A549 (cell line): ENCODE measurements around the gene BCAS3.

ENCODE experiments used
- NPAS2 ChIP-seq: fragments of 250-450 bp; sonication (Bioruptor Pico); IDR thresholded peaks from 2 replicates; pipeline ENCODE4 v1.8.0; 2022; ENCODE audit warnings: mild to moderate bottlenecking, moderate library complexity, borderline replicate concordance
- RAD21 ChIP-seq, 2 experiments: fragments of >200 bp in 1 of 2; sonication (Bioruptor Twin) in 1 of 2; formaldehyde crosslinking in 1 of 2; IDR thresholded peaks in 1 of 2; conservative IDR thresholded peaks in 1 of 2; 2 replicates in 1 of 2; 3 replicates in 1 of 2; pipeline ENCODE4 v1.6.1; 2012 to 2018; ENCODE audit warnings: inconsistent platforms in 1 of 2
- SMC3 ChIP-seq: fragments of >200 bp; sonication (Bioruptor Twin); formaldehyde crosslinking; IDR thresholded peaks from 3 replicates; pipeline ENCODE4 v1.6.1; 2018; ENCODE audit warnings: inconsistent platforms
- ZFP36 ChIP-seq: fragments of 450-650 bp; IDR thresholded peaks from 2 replicates; pipeline ENCODE4 v1.6.1; 2014; ENCODE audit warnings: borderline replicate concordance; ENCODE audit not compliant: partially characterized antibody
- ZNF302 ChIP-seq: fragments of 250-450 bp; sonication (Bioruptor Pico); IDR thresholded peaks from 2 replicates; pipeline ENCODE4 v1.9.0; 2021; ENCODE audit warnings: inconsistent platforms, mild to moderate bottlenecking, moderate library complexity

GRCh38 chr17:60695960-60696359, 18.3 kb downstream of the BCAS3 start:
- TF ChIP-seq ZFP36: no peak
- no peak for TF ChIP-seq RAD21 (conservative IDR thresholded peaks at IDR 0.05 in 1 of 2, IDR thresholded peaks at IDR 0.05 in 1 of 2)
- no peak for TF ChIP-seq NPAS2
- TF ChIP-seq SMC3: no peak
- no peak for TF ChIP-seq ZNF302 (CRISPR knock-in tag)
